GM11168 (cell line): ENCODE data around the gene WNT9B.

Experiments
- in situ Hi-C: fragments of 300-500 bp; cut with MboI; formaldehyde crosslinking; loops from one replicate; pipeline ENCODE4 v1.12.0; 2022; ENCODE audit warnings: low sequenced_read_pairs; ENCODE audit not compliant: unreplicated experiment

Gene WNT9B

DNA sequence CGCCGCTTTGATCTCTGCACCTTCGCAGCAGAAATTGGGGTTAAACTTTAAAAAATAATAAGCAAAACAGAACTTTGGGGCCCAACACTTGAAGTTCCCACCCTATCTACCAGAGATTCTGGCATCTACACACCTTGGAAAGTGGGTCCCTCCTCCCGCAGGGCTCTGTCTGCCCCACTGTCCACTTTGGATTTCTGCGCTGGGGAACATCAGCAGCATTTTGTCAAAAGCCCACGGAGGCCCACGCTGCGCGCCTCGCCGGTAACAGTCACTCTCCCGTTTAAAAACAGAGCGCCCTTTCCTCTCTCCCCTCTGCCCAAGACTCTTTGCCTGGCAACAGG is 725 bp upstream of the WNT9B start:
- in situ Hi-C loops = no loop called here

DNA sequence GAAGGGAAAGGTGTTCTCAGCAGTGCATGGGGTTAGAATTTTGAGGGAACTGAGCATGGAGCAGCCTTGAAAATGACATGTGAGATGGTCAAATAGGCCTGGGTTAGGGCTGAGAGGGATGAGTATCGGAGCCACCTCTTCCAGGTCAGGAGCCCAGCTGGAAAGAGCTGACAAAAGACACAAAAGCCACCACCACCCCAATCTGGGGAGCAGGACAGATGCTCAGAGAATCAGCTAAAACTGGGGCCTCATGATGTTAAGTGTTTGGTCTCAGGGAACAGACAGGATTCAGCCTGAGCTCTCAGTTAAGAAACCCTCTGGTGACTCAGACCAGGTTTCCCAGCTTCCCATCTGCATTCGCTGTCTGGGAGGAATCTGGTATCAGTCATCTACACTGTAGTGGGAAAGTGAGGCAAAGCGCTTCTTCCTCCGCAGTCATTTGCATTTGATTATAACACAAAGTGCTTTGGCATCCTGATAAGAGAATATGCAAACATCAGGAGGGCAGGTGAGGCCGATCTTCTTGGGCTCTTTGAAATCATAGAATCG is 2.6 kb downstream of the WNT9B start:
- in situ Hi-C loops = no loop called here

DNA sequence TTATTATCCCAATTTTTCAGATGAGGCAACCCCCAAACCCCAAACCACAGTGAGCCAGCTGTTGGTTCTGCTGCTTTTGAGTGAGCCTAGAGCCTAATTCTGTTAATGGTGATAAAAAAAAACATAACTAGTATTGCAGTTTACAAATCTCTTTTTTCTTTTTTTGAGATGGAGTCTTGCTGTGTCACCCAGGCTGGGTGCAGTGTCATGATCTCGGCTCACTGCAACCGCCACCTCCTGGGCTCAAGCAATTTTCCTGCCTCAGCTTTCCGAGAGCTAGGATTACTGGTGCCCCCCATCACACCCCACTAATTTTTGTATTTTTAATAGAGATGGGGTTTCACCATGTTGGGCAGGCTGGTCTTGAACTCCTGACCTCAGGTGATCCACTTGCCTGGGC is 3.1 kb downstream of the WNT9B start:
- in situ Hi-C loops = no loop called here

DNA sequence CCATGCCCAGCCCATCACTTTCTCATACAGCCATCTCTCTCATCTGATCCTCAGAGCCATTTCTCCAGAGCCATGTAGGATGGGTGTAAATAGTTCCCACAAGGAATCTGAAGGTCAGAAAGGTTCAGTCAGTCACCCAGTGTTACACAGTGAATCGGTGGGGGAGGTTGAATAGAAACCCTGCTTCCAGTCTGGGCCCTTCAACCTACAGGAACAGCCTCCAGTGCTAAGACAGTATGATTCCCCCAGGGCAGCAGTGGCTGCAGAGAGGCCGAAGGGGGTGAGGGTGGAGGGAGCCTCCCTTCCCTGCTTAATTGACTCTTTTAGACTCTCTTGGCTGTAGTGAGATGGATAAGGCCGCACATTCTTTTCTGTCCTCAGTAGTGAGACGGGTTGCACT is 3.6 kb downstream of the WNT9B start:
- in situ Hi-C loops = no loop called here

DNA sequence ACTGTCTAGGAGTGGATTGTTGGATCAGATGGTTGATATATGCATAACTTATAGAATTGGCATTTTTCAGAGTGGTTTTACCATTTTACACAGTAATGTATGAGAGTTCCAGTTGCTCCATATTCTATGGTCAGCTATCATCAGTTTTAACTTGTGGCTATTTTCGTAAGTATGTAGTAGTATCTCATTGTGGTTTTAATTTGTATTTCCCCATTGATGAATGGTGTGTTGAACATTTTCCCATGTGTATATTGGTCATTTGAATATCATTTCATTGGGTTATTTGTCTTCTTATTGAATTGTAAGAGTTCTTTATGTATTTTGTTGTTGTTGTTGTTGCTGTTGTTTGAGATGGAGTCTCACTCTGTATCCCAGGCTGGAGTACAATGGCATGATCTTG is 6.2 kb downstream of the WNT9B start:
- in situ Hi-C loops = no loop called here

DNA sequence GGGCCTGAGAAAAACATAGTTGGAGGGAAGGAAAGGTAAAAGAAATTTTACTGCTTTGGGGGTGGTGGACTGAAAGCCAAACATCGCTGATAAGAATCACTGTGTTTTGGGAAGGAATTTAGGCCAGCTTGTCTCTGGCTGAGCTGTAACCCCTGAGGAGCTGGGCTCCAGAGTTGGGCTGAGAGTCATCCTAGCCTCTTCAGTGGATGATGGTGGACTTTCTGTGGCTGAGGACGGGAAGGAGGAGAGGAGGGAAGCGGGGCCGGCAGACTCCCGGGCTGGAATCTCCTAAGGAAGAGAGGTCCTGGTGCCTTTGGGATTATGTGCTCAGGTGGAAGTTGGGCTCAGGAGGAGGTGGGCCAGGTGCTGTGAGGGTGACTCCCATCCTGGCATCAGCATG is 8.6 kb downstream of the WNT9B start:
- in situ Hi-C loops = no loop called here

DNA sequence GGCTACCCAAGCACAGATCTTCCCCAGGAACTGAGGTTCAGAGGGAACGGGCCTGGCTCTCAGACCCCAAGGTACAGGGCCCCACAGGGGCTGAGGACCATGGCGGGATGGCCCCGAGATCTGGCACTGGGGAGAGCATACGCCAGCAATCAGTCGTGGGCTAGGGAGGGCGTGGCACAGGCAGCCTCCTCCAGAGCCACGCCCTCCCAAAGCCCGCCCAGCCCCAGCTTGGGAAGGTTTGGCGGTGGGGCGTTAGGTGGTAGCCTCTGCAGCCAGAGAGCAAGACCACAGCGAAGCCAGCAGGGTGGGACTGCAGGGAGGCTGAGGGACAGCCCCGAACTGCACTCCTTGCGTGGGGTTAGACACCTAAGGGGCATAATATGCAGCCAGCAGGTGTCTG is 11.6 kb downstream of the WNT9B start:
- in situ Hi-C loops = no loop called here

DNA sequence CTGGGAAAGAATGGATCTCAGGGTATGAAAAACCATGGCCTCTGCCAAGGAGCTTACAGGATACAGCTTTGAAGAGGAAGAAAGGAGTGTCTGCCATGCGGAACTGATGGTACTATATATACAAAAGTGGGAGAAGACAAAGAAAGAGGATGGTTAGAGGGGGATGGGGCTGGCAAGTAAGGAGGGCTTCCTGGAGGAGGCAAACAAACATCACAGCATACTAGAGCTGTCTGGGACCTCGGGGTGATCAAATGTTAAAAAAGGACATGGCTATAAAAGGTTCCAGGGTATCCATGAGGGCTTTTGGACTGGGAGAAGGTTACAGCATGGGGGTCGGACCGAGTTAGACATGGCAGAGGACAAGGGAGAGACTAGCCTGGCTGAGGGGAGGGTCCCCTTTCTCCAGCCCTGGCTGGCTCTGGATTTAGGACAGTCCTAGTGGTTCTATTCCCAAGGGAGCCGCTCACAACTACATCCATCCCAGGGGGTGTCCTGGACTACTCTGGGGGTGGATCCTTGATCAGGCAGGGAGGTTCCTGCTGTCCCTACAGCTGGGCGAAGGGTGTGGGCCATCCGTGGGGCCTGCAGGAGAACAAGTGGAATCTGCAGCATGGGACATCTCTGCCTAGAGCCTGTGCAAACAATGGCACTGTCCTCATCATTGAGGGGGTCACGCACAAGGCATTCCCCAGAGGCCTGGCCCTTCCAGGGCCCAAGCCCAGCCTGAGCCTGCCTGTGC is 12.2 kb downstream of the WNT9B start:
- in situ Hi-C loops = no loop called here

DNA sequence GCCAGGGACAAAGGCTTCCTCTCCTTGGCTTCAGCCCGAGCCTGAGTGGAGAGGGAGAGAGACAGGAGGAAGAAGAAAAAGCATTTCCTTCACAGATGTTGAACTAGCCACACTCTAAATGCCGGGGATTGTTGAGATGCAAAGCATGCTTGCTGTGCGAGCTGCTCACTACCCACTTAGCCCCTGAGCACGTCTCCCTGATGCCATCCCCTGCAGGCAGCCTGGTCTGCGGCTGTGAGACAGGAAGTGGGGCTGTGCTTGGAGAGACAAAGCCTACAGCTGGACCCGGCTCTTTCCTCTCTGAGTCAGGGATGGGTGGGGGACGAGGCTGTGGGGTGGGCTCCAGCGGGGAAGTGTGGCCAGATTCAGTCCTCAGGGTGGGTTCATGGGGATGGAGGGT is 13.7 kb downstream of the WNT9B start:
- in situ Hi-C loops = no loop called here

DNA sequence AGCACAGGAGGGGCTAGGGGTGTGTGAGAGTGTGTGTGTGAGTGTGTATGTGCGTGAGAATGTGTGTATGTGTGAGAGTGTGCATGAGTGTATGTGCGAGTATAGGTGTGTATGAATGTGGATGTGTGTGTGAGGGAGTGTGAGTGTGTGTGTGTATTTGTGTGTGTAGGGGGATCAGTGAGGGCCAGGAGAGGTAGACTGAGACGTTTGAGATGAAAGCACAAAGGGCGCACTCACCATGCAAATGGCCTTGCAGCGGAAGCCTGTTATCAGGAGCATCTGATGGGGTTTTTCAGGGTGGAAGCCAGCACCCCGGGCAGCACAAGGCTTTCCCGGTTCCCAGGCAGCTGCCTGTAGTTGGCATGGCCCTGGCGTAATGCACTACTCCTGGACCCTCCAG is 14.9 kb downstream of the WNT9B start:
- in situ Hi-C loops = no loop called here

DNA sequence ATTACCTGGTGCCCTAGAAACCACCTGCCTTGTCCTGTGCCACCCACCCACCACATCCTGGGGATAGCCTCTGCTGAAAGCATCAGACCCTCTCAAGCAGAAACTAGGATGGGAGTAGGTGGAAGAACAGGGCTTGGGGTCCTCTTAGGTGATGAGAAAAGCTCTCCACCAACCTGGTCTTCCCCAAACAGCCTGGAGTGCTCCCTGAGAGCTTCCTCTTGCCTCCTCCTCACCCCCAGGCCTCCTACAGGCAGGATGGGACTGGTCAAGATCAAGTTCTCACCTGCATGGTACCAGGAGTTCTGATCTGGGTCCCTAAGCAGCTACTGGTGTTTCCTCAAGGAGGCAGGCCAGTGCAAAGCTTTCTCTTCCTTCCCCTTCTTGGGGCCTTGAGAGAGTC is 15.4 kb downstream of the WNT9B start:
- in situ Hi-C loops = no loop called here

DNA sequence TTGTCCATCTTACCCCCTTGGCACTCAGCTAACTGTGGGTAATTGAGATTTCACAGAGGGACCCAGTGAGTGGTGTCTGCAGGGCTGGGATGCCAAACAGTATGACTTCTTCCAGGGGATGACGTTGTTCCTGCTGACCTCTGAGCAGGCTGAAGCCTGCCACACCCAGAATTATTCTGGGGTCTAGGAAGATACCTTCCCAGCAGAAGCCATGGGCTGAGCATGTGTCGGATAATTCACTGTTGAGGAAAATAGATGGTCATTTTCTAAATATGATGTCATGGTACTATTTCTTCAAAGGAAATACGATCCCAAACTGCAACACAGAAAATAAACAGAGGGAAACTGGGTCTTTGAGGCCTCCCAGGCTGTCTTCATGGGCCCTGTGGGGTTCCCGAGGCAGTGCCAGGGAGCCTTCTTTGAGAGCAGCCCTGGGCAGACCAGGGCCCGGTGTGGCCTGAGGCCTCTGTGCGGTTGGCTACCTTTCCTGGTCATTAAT is 17.4 kb downstream of the WNT9B start:
- in situ Hi-C loops = no loop called here

DNA sequence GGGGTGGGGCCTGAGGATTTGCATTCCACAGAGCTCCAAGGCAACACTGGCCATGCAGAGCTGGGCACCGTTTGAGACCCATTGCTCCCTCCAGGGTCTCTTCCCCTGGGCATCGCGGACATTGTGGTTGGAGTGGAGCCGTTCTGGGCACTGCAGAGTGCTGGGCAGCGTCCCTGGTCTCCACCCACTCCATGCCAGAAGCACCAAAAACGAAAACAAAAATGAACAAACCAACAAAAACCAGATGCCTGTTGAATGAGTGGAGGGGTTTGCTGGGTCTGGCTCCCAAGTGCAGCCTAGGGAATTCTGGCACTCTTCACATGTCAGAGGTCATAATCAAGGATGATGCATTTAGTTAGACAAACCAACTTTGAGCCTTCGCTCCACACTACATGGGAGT is 17.9 kb downstream of the WNT9B start:
- in situ Hi-C loops = no loop called here

DNA sequence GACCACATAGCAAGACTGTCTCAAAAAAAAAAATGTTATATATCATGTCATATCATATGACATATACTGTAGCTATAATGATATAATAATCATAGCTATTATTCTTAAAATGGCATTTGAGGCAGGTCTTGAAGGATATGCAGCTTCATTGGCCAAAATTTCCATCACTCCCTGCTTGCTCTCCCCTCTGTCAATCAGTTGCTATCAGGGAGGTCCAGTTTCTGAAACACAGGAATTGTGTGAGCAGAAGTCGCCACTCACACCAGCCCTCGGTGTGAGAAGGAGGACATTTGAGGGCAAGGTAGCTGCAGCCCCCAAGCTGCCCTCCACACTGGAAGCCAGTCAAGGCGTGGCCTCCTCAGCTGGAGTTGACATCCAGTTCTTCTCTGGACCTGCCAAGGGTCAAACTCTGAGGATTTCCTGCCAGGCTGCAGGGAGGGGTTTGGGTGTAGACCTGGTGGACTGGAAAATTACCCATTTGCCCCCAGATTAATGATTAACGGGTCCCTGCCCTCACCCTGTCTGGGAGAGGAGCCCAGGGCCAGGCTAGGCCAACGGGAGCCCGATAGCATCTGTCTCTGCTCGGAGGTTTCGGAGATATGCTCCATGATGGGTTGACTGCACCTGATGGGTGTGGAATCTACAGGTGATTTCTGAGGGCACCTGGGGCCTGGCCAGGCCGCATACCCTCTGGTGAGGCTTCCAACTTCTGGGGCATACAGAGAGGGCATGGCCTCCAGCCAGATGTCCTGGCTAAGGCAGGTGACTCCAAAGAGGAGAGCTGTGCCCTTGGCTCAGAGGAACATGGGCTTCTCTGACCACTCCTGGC is 18.8 kb downstream of the WNT9B start:
- in situ Hi-C loops = no loop called here

DNA sequence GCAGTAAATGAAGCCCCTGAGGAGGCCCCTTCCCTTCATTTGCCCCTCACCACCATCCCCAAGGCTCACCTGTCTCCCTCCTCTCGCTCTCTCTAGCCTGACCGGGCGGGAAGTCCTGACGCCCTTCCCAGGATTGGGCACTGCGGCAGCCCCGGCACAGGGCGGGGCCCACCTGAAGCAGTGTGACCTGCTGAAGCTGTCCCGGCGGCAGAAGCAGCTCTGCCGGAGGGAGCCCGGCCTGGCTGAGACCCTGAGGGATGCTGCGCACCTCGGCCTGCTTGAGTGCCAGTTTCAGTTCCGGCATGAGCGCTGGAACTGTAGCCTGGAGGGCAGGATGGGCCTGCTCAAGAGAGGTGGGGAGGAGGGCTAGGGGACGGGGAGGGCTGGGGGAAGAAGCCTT is 21.0 kb downstream of the WNT9B start:
- in situ Hi-C loops = no loop called here

DNA sequence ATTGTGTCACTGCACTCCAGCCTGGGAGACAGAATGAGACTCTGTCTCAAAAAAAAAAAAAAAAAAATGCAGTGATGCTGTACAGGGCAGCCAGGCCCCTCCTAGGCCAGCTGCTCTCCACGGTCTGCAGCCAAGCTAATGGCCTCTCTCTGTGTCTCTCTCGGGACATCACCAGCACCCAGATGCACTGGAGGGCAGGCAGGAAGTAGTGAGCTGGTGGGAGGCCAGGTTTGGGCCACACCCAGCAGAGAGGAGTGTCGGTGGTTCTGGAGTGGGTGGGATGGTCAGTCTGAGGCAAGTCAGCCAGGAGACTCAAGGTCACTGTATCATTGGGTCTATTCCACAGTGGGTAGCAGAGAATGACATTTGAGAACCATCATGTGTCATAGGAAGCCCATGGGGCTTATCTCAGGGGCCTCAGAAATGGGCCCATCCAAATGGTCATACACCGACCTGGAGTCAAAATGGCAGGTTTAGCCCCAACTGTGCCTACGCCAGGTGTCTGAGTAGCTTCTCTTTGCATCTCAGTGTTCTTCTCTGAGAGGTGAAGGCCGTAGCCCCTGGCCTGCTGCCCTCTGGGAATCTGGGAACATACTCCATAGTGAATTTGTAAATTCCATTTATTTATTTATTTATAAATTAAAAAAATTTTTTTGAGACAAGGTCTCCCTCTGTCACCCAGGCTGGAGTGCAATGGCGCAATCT is 22.7 kb downstream of the WNT9B start:
- in situ Hi-C loops = no loop called here

DNA sequence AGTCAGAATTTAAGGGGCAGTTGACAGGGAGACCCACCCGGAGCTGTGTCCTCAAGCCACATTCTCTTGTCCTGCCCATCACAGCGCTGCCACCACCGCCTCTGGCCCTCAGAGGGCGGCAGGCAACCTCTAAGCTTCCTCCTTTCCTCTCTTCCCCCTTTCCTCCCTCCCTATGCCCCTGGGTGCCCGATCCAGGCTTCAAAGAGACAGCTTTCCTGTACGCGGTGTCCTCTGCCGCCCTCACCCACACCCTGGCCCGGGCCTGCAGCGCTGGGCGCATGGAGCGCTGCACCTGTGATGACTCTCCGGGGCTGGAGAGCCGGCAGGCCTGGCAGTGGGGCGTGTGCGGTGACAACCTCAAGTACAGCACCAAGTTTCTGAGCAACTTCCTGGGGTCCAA is 23.5 kb downstream of the WNT9B start:
- in situ Hi-C loops = no loop called here

DNA sequence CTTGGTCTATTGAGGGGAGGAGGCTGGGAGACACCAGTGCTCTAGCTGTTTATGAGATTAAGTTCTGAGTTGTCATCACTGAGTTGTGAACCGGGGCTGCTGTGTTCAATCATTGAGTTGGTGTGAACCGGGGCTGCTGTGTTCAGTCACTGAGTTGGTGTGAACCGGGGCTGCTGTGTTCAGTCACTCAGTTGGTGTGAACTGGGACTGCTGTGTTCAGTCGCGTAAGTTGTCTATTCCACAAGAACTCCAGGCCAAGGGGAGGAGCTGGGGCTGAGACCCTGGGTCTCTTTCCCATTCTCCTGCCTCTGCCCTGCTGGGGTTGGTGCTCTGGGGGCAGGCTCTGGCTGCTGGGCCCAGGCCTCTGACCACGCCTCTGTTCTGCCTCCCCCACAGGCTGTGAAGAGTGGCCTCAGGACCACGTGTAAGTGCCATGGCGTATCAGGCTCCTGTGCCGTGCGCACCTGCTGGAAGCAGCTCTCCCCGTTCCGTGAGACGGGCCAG is 24.5 kb downstream of the WNT9B start:
- in situ Hi-C loops = no loop called here

DNA sequence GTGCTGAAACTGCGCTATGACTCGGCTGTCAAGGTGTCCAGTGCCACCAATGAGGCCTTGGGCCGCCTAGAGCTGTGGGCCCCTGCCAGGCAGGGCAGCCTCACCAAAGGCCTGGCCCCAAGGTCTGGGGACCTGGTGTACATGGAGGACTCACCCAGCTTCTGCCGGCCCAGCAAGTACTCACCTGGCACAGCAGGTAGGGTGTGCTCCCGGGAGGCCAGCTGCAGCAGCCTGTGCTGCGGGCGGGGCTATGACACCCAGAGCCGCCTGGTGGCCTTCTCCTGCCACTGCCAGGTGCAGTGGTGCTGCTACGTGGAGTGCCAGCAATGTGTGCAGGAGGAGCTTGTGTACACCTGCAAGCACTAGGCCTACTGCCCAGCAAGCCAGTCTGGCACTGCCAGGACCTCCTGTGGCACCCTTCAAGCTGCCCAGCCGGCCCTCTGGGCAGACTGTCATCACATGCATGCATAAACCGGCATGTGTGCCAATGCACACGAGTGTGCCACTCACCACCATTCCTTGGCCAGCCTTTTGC is 25.0 kb downstream of the WNT9B start:
- in situ Hi-C loops = no loop called here

DNA sequence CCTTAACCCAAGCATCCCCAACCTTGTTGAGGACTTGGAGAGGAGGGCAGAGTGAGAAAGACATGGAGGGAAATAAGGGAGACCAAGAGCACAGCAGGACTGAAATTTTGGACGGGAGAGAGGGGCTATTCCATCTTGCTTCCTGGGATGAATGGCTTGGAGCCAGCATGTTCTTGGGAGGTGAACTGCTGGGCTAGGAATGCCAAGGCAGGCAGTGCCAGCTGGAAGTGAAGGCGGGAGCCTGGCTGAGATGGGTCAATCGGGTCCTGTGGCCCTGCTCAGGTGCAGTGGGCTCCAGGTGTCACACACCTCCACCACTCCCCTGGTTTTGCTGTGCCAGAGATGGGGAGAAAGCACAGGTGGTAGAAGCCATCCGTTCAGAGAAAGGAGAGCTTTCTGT is 25.5 kb downstream of the WNT9B start:
- in situ Hi-C loops = no loop called here
